ENCODE measurements around the gene PLEKHD1. TPM values are rescaled to one million over a fixed set of nuclear protein-coding genes. Genes with fewer than 3 reads are reported as not detected.

PLEKHD1 gene
- total RNA-seq, 4 donors from 2014 or later, result not detected

DNA sequence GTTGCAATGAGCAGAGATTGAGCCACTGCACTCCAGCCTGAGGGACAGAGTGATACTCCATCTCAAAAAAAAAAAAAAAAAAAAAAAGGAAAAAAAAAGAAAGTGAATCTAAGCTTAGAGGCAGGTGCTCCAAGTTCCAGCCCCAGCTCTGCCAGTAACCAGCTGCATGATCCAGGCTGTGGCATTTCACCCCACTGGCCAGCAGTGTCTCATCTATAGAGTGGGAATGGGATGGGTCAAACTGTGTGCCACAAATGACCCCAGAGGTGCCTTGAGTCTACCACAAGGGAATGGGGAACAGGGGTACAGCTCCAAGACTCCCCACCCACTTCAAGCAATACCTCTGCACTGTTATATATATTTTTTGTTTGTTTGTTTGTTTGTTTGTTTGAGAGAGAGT lies 5.0 kb downstream of the PLEKHD1 start:
- no peaks in the 10 kb centered on the region for H3K9me3 ChIP-seq
- H3K4me3 ChIP-seq, result no peak overlapping the region
- DNase-seq, result no peak
- no peak for TF ChIP-seq CTCF (IDR thresholded peaks at IDR 0.05)
- TF ChIP-seq POLR2A (IDR thresholded peaks at IDR 0.05), result no peak
- no peaks in the 10 kb centered on the region for H3K36me3 ChIP-seq
- peaks cover 0 to 6% (median 2%) of the 10 kb centered on the region in 4 donors for H3K4me1 ChIP-seq
- no peak overlapping the region for H3K27ac ChIP-seq
- peaks cover 0 to 11% of the 10 kb centered on the region in 2 donors for H3K27me3 ChIP-seq

GRCh38 chr14:69490219-69490918 lies 5.8 kb downstream of the PLEKHD1 start:
- DNase-seq, result no peak
- H3K4me3 ChIP-seq, result no peak overlapping the region
- TF ChIP-seq POLR2A (IDR thresholded peaks at IDR 0.05), result no peak
- TF ChIP-seq CTCF (IDR thresholded peaks at IDR 0.05), result no peak
- H3K4me1 ChIP-seq, result no peaks in the 10 kb centered on the region
- H3K9me3 ChIP-seq, result no peaks in the 10 kb centered on the region
- no peaks in the 10 kb centered on the region for H3K36me3 ChIP-seq
- peaks cover 0 to 2% of the 10 kb centered on the region in 2 donors for H3K27me3 ChIP-seq
- H3K27ac ChIP-seq, result no peak overlapping the region

DNA sequence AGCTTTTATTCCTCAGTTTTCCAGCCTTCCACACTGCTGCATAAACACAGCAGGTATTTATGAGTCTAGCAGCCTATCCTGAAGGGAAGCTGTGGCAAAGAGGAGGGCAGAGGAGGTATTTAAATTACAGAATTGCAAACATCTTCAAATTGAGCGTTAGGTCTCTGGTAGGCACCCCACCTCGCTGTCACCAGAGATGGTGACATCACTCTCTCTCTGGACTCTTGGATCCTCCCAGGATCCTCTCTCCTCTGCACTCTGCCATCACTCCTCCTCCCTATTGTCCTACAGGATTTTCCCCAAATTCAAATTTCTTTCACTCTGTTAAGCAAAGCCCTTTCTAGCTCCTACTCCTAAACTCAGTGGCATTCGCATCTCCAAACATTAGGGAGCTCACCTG lies 6.7 kb downstream of the PLEKHD1 start:
- no peak overlapping the region for H3K4me3 ChIP-seq
- H3K36me3 ChIP-seq, result no peaks in the 10 kb centered on the region
- H3K9me3 ChIP-seq, result no peaks in the 10 kb centered on the region
- H3K27me3 ChIP-seq, result no peaks in the 10 kb centered on the region
- no peak for DNase-seq
- TF ChIP-seq CTCF (IDR thresholded peaks at IDR 0.05) (no peak), POLR2A (IDR thresholded peaks at IDR 0.05) (no peak)
- H3K27ac ChIP-seq, result no peak overlapping the region
- H3K4me1 ChIP-seq, result no peaks in the 10 kb centered on the region

DNA sequence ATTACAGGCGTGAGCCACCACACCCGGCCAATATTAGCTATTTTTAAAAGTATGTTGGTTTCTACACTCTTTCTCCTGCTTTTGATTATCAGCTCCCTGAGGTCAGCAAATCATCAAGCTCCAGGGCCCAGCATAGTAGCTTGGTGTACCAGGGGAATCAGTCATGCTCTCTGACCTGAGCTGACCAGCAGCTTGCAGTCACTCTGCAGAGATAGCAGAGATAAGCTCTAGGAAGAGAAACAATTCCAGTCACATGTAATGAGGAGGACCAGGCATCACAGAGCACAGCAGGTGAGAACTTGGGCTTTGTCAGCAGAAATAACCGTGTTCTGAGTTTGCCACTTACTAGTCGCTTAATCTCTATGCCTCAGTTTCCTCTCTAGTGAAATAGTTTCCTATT lies 8.5 kb downstream of the PLEKHD1 start:
- Histone ChIP-seq H3K9me3 (no peaks in the 10 kb centered on the region), H3K4me3 (no peak overlapping the region), H3K27me3 (no peaks in the 10 kb centered on the region), H3K4me1 (no peaks in the 10 kb centered on the region), H3K27ac (no peak overlapping the region), H3K36me3 (no peaks in the 10 kb centered on the region)
- TF ChIP-seq CTCF (IDR thresholded peaks at IDR 0.05) (no peak), POLR2A (IDR thresholded peaks at IDR 0.05) (no peak)
- no peak for DNase-seq

GRCh38 chr14:69493791-69494190 lies 9.3 kb downstream of the PLEKHD1 start:
- no peak overlapping the region for H3K4me3 ChIP-seq
- H3K27ac ChIP-seq, result no peak overlapping the region
- H3K36me3 ChIP-seq, result no peaks in the 10 kb centered on the region
- no peak for DNase-seq
- no peaks in the 10 kb centered on the region for H3K4me1 ChIP-seq
- TF ChIP-seq POLR2A (IDR thresholded peaks at IDR 0.05) (no peak), CTCF (IDR thresholded peaks at IDR 0.05) (no peak)
- H3K27me3 ChIP-seq, result no peaks in the 10 kb centered on the region
- no peaks in the 10 kb centered on the region for H3K9me3 ChIP-seq

All from Peyer's patch (tissue), 4 donors.